IPS-15b (cell line): ENCODE measurements around the gene RPL35A.

Experiments used
- H3K27me3 ChIP-seq: one replicate; pipeline ENCODE4 v1.6.1; 2013; ENCODE audit warnings: low read length; ENCODE audit not compliant: control insufficient read depth, insufficient read depth
- H3K36me3 ChIP-seq: one replicate; pipeline ENCODE4 v1.6.1; 2013; ENCODE audit warnings: low read length; ENCODE audit not compliant: control insufficient read depth, insufficient read depth
- H3K4me1 ChIP-seq: one replicate; pipeline ENCODE4 v1.6.1; 2013; ENCODE audit warnings: mild to moderate bottlenecking, low read length; ENCODE audit not compliant: control insufficient read depth, insufficient read depth
- H3K4me3 ChIP-seq: one replicate; pipeline ENCODE4 v1.5.1; 2013; ENCODE audit warnings: low read depth, low read length
- H3K9ac ChIP-seq: one replicate; pipeline ENCODE4 v1.6.1; 2013; ENCODE audit warnings: low read depth, mild to moderate bottlenecking, low read length
- H3K9me3 ChIP-seq: one replicate; pipeline ENCODE4 v1.6.1; 2013; ENCODE audit warnings: mild to moderate bottlenecking, low read length; ENCODE audit not compliant: control insufficient read depth, insufficient read depth

The RPL35A gene

DNA sequence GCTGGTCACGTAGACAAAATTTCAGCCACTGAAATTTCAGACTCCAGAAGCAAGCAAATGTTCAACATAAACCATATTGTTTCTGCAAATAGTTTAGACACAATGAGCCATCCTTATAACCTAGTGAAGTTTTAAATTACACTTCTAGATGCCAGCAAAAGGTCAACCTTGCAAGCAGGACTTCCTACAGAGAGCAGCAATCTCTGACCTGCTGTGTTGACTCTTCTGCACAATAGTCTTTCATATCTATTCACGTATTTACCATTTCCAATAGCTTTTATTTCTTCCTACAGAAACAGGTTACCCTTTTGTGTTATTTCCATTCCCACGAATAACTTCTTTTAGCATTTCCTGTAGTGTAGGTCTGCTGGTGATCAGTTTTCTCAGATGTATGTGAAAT is 20.6 kb downstream of the RPL35A start:
- Histone ChIP-seq H3K9me3 (no peaks in the 10 kb centered on the region), H3K4me1 (no peaks in the 10 kb centered on the region), H3K36me3 (no peaks in the 10 kb centered on the region), H3K9ac (no peak overlapping the region), H3K27me3 (no peaks in the 10 kb centered on the region), H3K4me3 (no peak overlapping the region)

DNA sequence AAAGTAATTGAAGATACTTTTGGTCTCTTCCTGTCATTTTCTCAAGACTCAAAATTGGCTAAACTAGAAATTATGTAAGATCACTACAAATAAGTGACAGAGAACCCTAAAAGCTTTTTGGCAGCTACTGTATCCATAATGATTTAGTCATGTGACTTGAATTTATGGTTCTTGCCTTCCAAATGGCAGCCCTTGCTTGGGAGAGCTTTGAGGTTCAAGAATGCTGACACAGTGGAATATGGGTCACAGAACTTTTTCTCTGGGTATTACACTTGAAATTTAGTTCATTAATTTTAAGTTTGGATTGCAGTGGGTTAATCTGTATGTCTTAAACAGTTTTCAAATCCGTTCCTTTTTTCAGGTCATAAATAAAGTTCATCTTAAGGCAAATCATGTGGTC is 24.0 kb downstream of the RPL35A start:
- Histone ChIP-seq H3K9me3 (no peaks in the 10 kb centered on the region), H3K4me3 (no peak overlapping the region), H3K36me3 (no peaks in the 10 kb centered on the region), H3K4me1 (no peaks in the 10 kb centered on the region), H3K9ac (no peak overlapping the region), H3K27me3 (no peaks in the 10 kb centered on the region)

DNA sequence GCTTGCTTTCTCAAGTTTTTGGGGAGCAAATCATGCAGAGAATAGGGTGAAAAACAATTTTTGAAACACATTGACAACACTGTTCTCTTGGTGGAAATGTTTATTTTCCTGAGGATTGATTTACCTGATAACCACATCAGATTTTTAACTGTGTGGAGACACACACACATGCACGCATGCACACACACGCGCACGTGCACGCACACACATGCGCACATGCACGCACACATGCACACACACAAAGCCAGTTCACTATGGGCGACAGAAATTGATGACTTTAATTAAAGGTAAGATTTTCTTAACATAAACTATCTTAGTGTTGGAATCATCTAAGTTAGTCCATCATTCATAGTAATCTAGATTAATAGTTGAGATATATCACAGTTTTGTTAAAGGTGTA is 25.3 kb downstream of the RPL35A start:
- Histone ChIP-seq H3K9me3 (no peaks in the 10 kb centered on the region), H3K9ac (no peak overlapping the region), H3K27me3 (no peaks in the 10 kb centered on the region), H3K36me3 (no peaks in the 10 kb centered on the region), H3K4me3 (no peak overlapping the region), H3K4me1 (no peaks in the 10 kb centered on the region)

DNA sequence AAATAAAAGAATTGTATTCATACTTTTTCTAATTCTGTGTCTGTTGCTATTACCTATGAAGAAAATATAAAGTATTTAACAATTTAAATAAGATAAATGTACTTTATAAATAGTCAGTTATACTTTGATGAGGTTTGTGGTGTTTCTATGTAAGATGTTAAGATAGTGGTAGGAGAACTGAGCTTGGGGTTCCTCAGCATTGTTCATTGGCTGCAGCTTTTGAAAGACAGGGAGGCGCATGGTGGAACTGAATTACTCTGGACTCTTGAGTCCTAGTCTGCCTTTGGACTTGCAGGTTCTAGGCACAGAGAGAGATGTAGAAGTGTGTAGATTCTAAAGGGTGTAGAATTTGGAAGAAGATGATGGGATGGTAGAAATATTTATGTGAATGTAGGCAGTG is 33.1 kb downstream of the RPL35A start:
- H3K4me1 ChIP-seq = no peaks in the 10 kb centered on the region
- no peaks in the 10 kb centered on the region for H3K36me3 ChIP-seq
- no peak overlapping the region for H3K4me3 ChIP-seq
- no peaks in the 10 kb centered on the region for H3K27me3 ChIP-seq
- no peaks in the 10 kb centered on the region for H3K9me3 ChIP-seq
- no peak overlapping the region for H3K9ac ChIP-seq

DNA sequence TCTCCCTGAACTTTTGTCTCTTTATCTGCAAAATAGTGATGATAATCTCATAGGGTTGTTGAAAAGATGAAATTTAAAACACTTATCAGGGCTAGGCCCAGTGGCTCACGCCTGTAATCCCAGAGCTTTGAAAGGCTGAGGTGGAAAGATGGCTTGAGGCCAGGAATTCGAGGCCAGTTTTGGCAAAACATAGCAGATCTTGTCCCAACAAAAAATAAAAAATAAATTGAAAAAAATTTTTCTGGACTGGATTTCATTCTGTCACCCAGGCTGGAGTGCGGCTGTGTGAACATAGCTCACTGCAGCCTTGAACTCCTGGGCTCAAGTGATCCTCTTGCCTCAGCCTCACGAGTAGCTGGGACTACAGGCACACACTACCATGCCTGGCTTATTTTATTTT is 39.7 kb downstream of the RPL35A start:
- H3K4me3 ChIP-seq = no peak overlapping the region
- no peaks in the 10 kb centered on the region for H3K27me3 ChIP-seq
- no peaks in the 10 kb centered on the region for H3K9me3 ChIP-seq
- H3K9ac ChIP-seq = no peak overlapping the region
- no peaks in the 10 kb centered on the region for H3K36me3 ChIP-seq
- H3K4me1 ChIP-seq = peaks cover 4% of the 10 kb centered on the region

DNA sequence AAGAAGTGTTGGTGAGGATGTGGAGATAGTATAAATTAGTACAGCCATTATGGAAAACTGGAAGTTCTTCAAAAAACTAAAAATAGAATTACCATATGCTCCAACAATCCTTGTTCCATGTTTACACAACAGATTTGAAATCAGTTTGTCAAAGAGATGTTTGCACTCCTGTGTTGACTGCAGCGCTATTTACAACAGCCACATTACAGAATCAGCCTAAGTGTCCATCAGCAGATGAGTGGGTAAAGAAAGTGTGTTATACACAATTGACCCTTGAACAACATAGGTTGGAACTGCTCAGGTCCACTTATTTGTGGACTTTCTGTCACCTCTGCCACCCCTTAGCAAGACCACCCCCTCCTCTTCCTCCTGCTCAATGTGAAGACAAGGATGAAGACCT is 44.7 kb downstream of the RPL35A start:
- Histone ChIP-seq H3K36me3 (no peaks in the 10 kb centered on the region), H3K27me3 (no peaks in the 10 kb centered on the region), H3K4me3 (no peak overlapping the region), H3K9ac (no peak overlapping the region), H3K4me1 (peaks cover 4% of the 10 kb centered on the region), H3K9me3 (no peaks in the 10 kb centered on the region)

DNA sequence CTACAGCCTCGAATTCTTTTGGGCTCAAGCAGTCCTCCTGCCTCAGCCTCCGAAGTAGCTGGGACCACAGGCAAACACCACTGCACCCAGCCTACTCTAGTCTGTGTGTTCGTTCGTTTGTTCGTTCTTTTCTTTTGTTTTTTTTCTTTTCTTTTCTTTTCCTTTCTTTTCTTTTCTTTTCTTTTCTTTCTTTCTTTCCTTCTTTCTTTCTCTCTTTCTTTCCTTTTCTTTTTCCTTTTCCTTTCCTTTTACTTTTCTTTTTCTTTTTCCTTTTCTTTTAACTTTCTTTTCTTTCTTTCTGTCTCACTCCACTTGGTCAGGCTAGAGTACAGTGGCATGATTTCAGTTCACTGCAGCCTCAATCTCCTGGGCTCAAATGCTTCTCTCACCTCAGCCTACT is 46.9 kb downstream of the RPL35A start:
- no peak overlapping the region for H3K4me3 ChIP-seq
- no peaks in the 10 kb centered on the region for H3K27me3 ChIP-seq
- H3K36me3 ChIP-seq = no peaks in the 10 kb centered on the region
- peaks cover 4% of the 10 kb centered on the region for H3K4me1 ChIP-seq
- no peak overlapping the region for H3K9ac ChIP-seq
- no peaks in the 10 kb centered on the region for H3K9me3 ChIP-seq

DNA sequence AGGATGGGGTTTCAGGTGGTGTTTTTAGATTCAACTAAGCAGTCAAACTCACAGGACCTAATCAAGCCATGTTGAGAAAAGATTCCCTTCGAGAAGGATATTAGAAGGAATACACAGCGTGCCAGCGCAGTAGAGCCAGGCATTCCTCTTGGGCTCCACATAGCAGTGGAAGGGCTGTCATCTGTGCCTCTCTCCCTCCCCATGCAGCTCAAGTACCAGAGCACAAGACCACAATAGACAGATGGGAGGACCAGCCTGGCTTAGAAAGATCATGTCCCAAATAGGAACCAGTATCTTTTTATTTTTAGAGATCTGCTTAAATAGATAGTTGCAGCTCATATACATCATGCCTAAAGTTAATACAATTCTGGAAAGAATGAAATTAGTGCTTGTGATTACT is 47.9 kb downstream of the RPL35A start:
- Histone ChIP-seq H3K9me3 (no peaks in the 10 kb centered on the region), H3K4me1 (peaks cover 4% of the 10 kb centered on the region), H3K9ac (no peak overlapping the region), H3K4me3 (no peak overlapping the region), H3K27me3 (no peaks in the 10 kb centered on the region), H3K36me3 (no peaks in the 10 kb centered on the region)
